Stomach (tissue), 9 donors: Measurements from ENCODE around the gene KIAA1217. TPM values are rescaled to one million over a fixed set of nuclear protein-coding genes. Genes with fewer than 3 reads are reported as not detected.

Source experiments
- DNase-seq, 2 donors: peaks; one replicate each; pipeline versions ENCODE4 v3.0.0 to v3.0.0-alpha.2; 2013 to 2019
- H3K27ac ChIP-seq, 5 donors: fragments of 200-600 bp in 4 of 5; sonication (generic) in 4 of 5; one replicate each; pipeline ENCODE4 v1.5.1; 2013 to 2019; ENCODE audit warnings: mild to moderate bottlenecking in 1 of 5, moderate library complexity in 1 of 5
- H3K27me3 ChIP-seq, 3 donors: fragments of 200-600 bp; sonication (generic); one replicate each; pipeline ENCODE4 v1.5.1; 2017 to 2019; ENCODE audit warnings: mixed run types in 1 of 3
- H3K36me3 ChIP-seq, 4 donors: fragments of 200-600 bp; sonication (generic); 1 replicate in 3 of 4; 2 replicates in 1 of 4; pipeline ENCODE4 v1.5.1; 2016 to 2019
- H3K4me1 ChIP-seq, 4 donors: fragments of 200-600 bp; sonication (generic); one replicate each; pipeline ENCODE4 v1.5.1; 2016 to 2019
- H3K4me3 ChIP-seq, 4 donors: fragments of 200-600 bp; sonication (generic) in 3 of 4; one replicate each; pipeline ENCODE4 v1.5.1; 2016 to 2019; ENCODE audit warnings: mild to moderate bottlenecking in 1 of 4
- H3K9me3 ChIP-seq, 4 donors: fragments of 200-600 bp; sonication (generic); one replicate each; pipeline ENCODE4 v1.5.1; 2016 to 2019
- CTCF ChIP-seq, 7 experiments: fragments of 450-650 bp in 4 of 7; fragments of 200-600 bp in 3 of 7; sonication (generic) in 3 of 7; IDR thresholded peaks; one replicate each; pipeline ENCODE4 v1.5.1; 2016 to 2019; ENCODE audit warnings: antibody characterized with exemption in 7 of 7, control low read depth in 2 of 7, mild to moderate bottlenecking in 1 of 7
- EP300 ChIP-seq: sonication (generic); formaldehyde crosslinking; IDR thresholded peaks from one replicate; pipeline ENCODE4 v1.6.1; 2017; ENCODE audit warnings: antibody characterized with exemption
- POLR2A ChIP-seq, 4 donors: fragments of 450-650 bp; IDR thresholded peaks; one replicate each; pipeline ENCODE4 v1.6.1; 2016; ENCODE audit warnings: antibody characterized with exemption in 4 of 4, control low read depth in 2 of 4, mild to moderate bottlenecking in 1 of 4, moderate library complexity in 1 of 4
- POLR2AphosphoS5 ChIP-seq, 3 donors: sonication (generic); formaldehyde crosslinking; IDR thresholded peaks; one replicate each; pipeline ENCODE4 v1.6.1; 2016; ENCODE audit warnings: antibody characterized with exemption in 3 of 3
- WGBS, 5 donors: extraction: QIAGEN DNeasy Blood & Tissue Kit in 3 of 5; methylation state at CpG; one replicate each; pipeline versions ENCODE4 v1.1.5 to v1.1.7; 2013 to 2018; 5-methylcytosine and 5-hydroxymethylcytosine counted together
- intact Hi-C: fragments of 100-400 bp; cut with DNase I; formaldehyde crosslinking; loops from one replicate; pipeline ENCODE4 v1.15.1; 2023; ENCODE audit warnings: low total_unique reads
- polyA plus RNA-seq, 3 donors: library from polyadenylated mRNA; stranded (reverse); fragments of 200-250 nt; gene quantifications; one replicate each; pipeline ENCODE4 v1.2.3, GENCODE V29; 2013
- total RNA-seq, 5 donors: library from RNA; depleted of rRNA; stranded (reverse); fragments of >200 nt; gene quantifications; one replicate each; pipeline versions ENCODE4 v1.1.0 to v1.2.3, GENCODE V29; 2014 to 2016
- donor health status: healthy with polysubstance abuse.
- donor health status: Bipolar disorder and iron deficiency.
- donor health status: healthy.

Gene KIAA1217
- total and polyA plus RNA-seq, 8 donors: 6.2 to 112 (median 24.6) TPM

GRCh38 chr10:24261627-24262026 lies 52.7 kb downstream of the KIAA1217 start:
- no peaks in the 10 kb centered on the region for H3K27me3 ChIP-seq
- peaks cover 4 to 19% (median 15%) of the 10 kb centered on the region in 4 donors for H3K4me1 ChIP-seq
- no peak for TF ChIP-seq POLR2AphosphoS5 (IDR thresholded peaks at IDR 0.05)
- TF ChIP-seq POLR2A (IDR thresholded peaks at IDR 0.05): no peak
- TF ChIP-seq EP300: no peak
- no peak for TF ChIP-seq CTCF (IDR thresholded peaks at IDR 0.05)
- no peak overlapping the region for H3K4me3 ChIP-seq
- H3K9me3 ChIP-seq: no peaks in the 10 kb centered on the region
- intact Hi-C loops: no loop called here
- no peak for DNase-seq
- WGBS, 5 donors: 84 to 91% (median 90%) methylated on average over 3 of the region's 3 CpGs
- no peaks in the 10 kb centered on the region for H3K36me3 ChIP-seq
- H3K27ac ChIP-seq: no peak overlapping the region

- Histone ChIP-seq H3K9me3 (no peaks in the 10 kb centered on the region), H3K4me1 (peaks cover 4 to 19% (median 15%) of the 10 kb centered on the region in 4 donors), H3K36me3 (no peaks in the 10 kb centered on the region), H3K4me3 (no peak overlapping the region), H3K27me3 (no peaks in the 10 kb centered on the region), H3K27ac (peak overlapping the region in 1 of 5 donors; percentile 10)
- DNase-seq: peak in 1 of 2 donors; percentile 50
- 30 to 41% (median 37%) methylated on average over 7 of the region's 7 CpGs for WGBS, 5 donors
- TF ChIP-seq POLR2AphosphoS5 (IDR thresholded peaks at IDR 0.05) (peak in 1 of 3 donors; percentile 33), CTCF (IDR thresholded peaks at IDR 0.05) (no peak)
- intact Hi-C loops: no loop called here
These were observed 54.1 kb downstream of the KIAA1217 start for GRCh38 chr10:24262929-24263590.

GRCh38 chr10:24269476-24269875 lies 60.5 kb downstream of the KIAA1217 start:
- H3K27me3 ChIP-seq: no peaks in the 10 kb centered on the region
- intact Hi-C loops: no loop called here
- DNase-seq: no peak
- 79 to 100% (median 95%) methylated on average over 1 of the region's 1 CpG for WGBS, 5 donors
- H3K36me3 ChIP-seq: no peaks in the 10 kb centered on the region
- H3K4me1 ChIP-seq: peaks cover 0 to 1% (median 0%) of the 10 kb centered on the region in 4 donors
- no peak for TF ChIP-seq CTCF (IDR thresholded peaks at IDR 0.05)
- no peak for TF ChIP-seq POLR2A (IDR thresholded peaks at IDR 0.05)
- TF ChIP-seq EP300: no peak
- TF ChIP-seq POLR2AphosphoS5 (IDR thresholded peaks at IDR 0.05): no peak
- H3K27ac ChIP-seq: no peak overlapping the region
- H3K9me3 ChIP-seq: no peaks in the 10 kb centered on the region
- no peak overlapping the region for H3K4me3 ChIP-seq

- intact Hi-C loops: no loop called here
- no peak for DNase-seq
- no peak for TF ChIP-seq POLR2A (IDR thresholded peaks at IDR 0.05)
- Histone ChIP-seq H3K9me3 (no peaks in the 10 kb centered on the region), H3K4me1 (peaks cover 0 to under 1% (median 0%) of the 10 kb centered on the region in 4 donors), H3K27me3 (no peaks in the 10 kb centered on the region), H3K36me3 (no peaks in the 10 kb centered on the region), H3K27ac (no peak overlapping the region), H3K4me3 (no peak overlapping the region)
- 75 to 81% (median 79%) methylated on average over 7 of the region's 7 CpGs for WGBS, 5 donors
These were observed 63.4 kb downstream of the KIAA1217 start for GRCh38 chr10:24272374-24272773.

GRCh38 chr10:24277277-24277676 lies 68.3 kb downstream of the KIAA1217 start:
- no peak for DNase-seq
- Histone ChIP-seq H3K4me1 (peaks cover 0 to 14% (median 0%) of the 10 kb centered on the region in 4 donors), H3K9me3 (peaks cover 0 to 7% (median 0%) of the 10 kb centered on the region in 4 donors), H3K4me3 (no peak overlapping the region), H3K36me3 (no peaks in the 10 kb centered on the region), H3K27ac (peak overlapping the region in 2 of 5 donors; percentile 39 to 73), H3K27me3 (no peaks in the 10 kb centered on the region)
- intact Hi-C loops: no loop called here
- TF ChIP-seq POLR2A (IDR thresholded peaks at IDR 0.05): no peak
- no peak for TF ChIP-seq CTCF (IDR thresholded peaks at IDR 0.05)
- no peak for TF ChIP-seq POLR2AphosphoS5 (IDR thresholded peaks at IDR 0.05)
- TF ChIP-seq EP300: no peak
- 77 to 96% (median 85%) methylated on average over 2 to 3 of the region's 3 CpGs for WGBS, 5 donors
